Measurements from ENCODE around the gene SRSF3.
A peak's percentile ranks its signal among the peaks of the same experiment; 100 is the strongest.

SRSF3 gene

GRCh38 chr6:36592221-36592655 lies 1.9 kb upstream of the SRSF3 start:
- H3K4me3 ChIP-seq (ENCODE audit: low read depth, low read length), result no peak overlapping the region
- no peak for TF ChIP-seq CTCF (IDR thresholded peaks at IDR 0.05; ENCODE audit: low read depth, low read length)

GRCh38 chr6:36593569-36594028 lies 563 bp upstream of the SRSF3 start:
- no peak for TF ChIP-seq CTCF (IDR thresholded peaks at IDR 0.05; ENCODE audit: low read depth, low read length)
- H3K4me3 ChIP-seq (ENCODE audit: low read depth, low read length), result peak overlapping the region; percentile 53

GRCh38 chr6:36594816-36595643 lies 868 bp downstream of the SRSF3 start:
- peak overlapping the region; percentile 100 for H3K4me3 ChIP-seq (ENCODE audit: low read depth, low read length)
- no peak for TF ChIP-seq CTCF (IDR thresholded peaks at IDR 0.05; ENCODE audit: low read depth, low read length)

GRCh38 chr6:36596356-36596755 lies 2.2 kb downstream of the SRSF3 start:
- peak overlapping the region; percentile 100 for H3K4me3 ChIP-seq (ENCODE audit: low read depth, low read length)
- no peak for TF ChIP-seq CTCF (IDR thresholded peaks at IDR 0.05; ENCODE audit: low read depth, low read length)

GRCh38 chr6:36597775-36598174 lies 3.6 kb downstream of the SRSF3 start:
- no peak for TF ChIP-seq CTCF (IDR thresholded peaks at IDR 0.05; ENCODE audit: low read depth, low read length)
- peak overlapping the region; percentile 100 for H3K4me3 ChIP-seq (ENCODE audit: low read depth, low read length)

GRCh38 chr6:36598326-36598725 lies 4.2 kb downstream of the SRSF3 start:
- TF ChIP-seq CTCF (IDR thresholded peaks at IDR 0.05; ENCODE audit: low read depth, low read length), result no peak
- peak overlapping the region; percentile 100 for H3K4me3 ChIP-seq (ENCODE audit: low read depth, low read length)

- peak overlapping the region; percentile 100 for H3K4me3 ChIP-seq (ENCODE audit: low read depth, low read length)
- no peak for TF ChIP-seq CTCF (IDR thresholded peaks at IDR 0.05; ENCODE audit: low read depth, low read length)
Observed at GRCh38 chr6:36598739-36599318, 4.7 kb downstream of the SRSF3 start.

Measured in WI38 (cell line).